ENCODE measurements around the gene B3GNT3. TPM values are rescaled to one million over a fixed set of nuclear protein-coding genes. Genes with fewer than 3 reads are reported as not detected.

Gene B3GNT3
- total and polyA plus RNA-seq, 9 of the 15 experiments (the other 6 are each of a cell fraction or from before 2014, with no cell fraction given): 0.06 to 0.11 (median 0.07) TPM; not detected in 6

DNA sequence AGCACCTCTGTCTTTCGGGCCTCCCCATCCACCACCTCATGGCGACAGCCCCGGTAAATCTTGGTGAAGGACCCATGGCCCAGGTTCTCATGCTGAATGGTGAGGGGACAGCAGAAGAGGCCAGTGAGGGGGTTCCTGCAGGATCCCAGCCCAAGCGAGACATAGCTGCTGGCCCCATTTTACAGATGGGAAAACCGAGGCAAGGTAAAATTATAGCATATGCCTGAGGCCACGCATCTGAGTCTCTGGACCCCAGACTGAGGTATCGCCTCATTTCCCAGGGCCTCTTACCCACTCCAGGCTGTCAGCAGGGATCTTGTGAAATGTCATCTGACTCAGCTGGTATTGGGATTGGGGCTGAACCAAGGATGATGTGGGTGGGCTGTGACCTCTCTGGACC is 43.0 kb downstream of the B3GNT3 start (continued):
- TF ChIP-seq, protein P1, sequence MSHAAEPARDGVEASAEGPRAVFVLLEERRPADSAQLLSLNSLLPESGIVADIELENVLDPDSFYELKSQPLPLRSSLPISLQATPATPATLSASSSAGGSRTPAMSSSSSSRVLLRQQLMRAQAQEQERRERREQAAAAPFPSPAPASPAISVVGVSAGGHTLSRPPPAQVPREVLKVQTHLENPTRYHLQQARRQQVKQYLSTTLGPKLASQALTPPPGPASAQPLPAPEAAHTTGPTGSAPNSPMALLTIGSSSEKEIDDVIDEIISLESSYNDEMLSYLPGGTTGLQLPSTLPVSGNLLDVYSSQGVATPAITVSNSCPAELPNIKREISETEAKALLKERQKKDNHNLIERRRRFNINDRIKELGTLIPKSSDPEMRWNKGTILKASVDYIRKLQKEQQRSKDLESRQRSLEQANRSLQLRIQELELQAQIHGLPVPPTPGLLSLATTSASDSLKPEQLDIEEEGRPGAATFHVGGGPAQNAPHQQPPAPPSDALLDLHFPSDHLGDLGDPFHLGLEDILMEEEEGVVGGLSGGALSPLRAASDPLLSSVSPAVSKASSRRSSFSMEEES (CRISPR knock-in tag; IDR thresholded peaks at IDR 0.05): no peak
- TF ChIP-seq HDAC2 (IDR thresholded peaks at IDR 0.05): peak; percentile 48; the same call in 1 of the 2 replicates
- TF ChIP-seq ZNF707 (CRISPR knock-in tag; conservative IDR thresholded peaks at IDR 0.05): no peak
- TF ChIP-seq ILF3 (IDR thresholded peaks at IDR 0.05; ENCODE audit: borderline replicate concordance): no peak
- peak in 1 of 2 experiments; percentile 46; a peak in 2 of 4 replicates for TF ChIP-seq RCOR1 (IDR thresholded peaks at IDR 0.05; ENCODE audit: borderline replicate concordance in 1 of 2, low read depth in 2 of 2, low read length in 2 of 2)
- no peak for TF ChIP-seq CXXC5 (CRISPR knock-in tag; IDR thresholded peaks at IDR 0.05)
- TF ChIP-seq CBX1 (IDR thresholded peaks at IDR 0.05; ENCODE audit: low read depth): peak; percentile 50; the same call in 1 of the 2 replicates
- peak; percentile 69 to 70; a peak in 3 of 4 replicates for TF ChIP-seq KDM1A (IDR thresholded peaks at IDR 0.05)
- TF ChIP-seq TEAD4 (IDR thresholded peaks at IDR 0.05; ENCODE audit: low read length): no peak
- TF ChIP-seq TEAD4 (CRISPR knock-in tag; IDR thresholded peaks at IDR 0.05; ENCODE audit: borderline replicate concordance): no peak
- TF ChIP-seq SPI1 (IDR thresholded peaks at IDR 0.05; ENCODE audit: borderline replicate concordance, low read depth, low read length): no peak
- TF ChIP-seq ZNF175 (CRISPR knock-in tag; IDR thresholded peaks at IDR 0.05; ENCODE audit: low read depth): no peak
- TF ChIP-seq POLR2G (IDR thresholded peaks at IDR 0.05; ENCODE audit: low read depth, low read length): no peak
- no peak for TF ChIP-seq SNRNP70 (optimal IDR thresholded peaks at IDR 0.05; ENCODE audit: low read depth, low read length)
- TF ChIP-seq SIN3A (IDR thresholded peaks at IDR 0.05; ENCODE audit: borderline replicate concordance in 2 of 2, control insufficient read depth in 1 of 2, low read depth in 2 of 2, low read length in 2 of 2): no peak
- TF ChIP-seq ZBTB8A (IDR thresholded peaks at IDR 0.05; ENCODE audit: partially characterized antibody): no peak
- no peak for TF ChIP-seq EP300 (IDR thresholded peaks at IDR 0.05; ENCODE audit: low read length)

All from K562 (cell line).